ENCODE data around the gene COBLL1.
"Not testable (repeated sequence)": the region's sequence is repeated elsewhere in the genome, so short reads cannot be mapped to it uniquely, and the experiment has no call there.

Gene COBLL1, protein sequence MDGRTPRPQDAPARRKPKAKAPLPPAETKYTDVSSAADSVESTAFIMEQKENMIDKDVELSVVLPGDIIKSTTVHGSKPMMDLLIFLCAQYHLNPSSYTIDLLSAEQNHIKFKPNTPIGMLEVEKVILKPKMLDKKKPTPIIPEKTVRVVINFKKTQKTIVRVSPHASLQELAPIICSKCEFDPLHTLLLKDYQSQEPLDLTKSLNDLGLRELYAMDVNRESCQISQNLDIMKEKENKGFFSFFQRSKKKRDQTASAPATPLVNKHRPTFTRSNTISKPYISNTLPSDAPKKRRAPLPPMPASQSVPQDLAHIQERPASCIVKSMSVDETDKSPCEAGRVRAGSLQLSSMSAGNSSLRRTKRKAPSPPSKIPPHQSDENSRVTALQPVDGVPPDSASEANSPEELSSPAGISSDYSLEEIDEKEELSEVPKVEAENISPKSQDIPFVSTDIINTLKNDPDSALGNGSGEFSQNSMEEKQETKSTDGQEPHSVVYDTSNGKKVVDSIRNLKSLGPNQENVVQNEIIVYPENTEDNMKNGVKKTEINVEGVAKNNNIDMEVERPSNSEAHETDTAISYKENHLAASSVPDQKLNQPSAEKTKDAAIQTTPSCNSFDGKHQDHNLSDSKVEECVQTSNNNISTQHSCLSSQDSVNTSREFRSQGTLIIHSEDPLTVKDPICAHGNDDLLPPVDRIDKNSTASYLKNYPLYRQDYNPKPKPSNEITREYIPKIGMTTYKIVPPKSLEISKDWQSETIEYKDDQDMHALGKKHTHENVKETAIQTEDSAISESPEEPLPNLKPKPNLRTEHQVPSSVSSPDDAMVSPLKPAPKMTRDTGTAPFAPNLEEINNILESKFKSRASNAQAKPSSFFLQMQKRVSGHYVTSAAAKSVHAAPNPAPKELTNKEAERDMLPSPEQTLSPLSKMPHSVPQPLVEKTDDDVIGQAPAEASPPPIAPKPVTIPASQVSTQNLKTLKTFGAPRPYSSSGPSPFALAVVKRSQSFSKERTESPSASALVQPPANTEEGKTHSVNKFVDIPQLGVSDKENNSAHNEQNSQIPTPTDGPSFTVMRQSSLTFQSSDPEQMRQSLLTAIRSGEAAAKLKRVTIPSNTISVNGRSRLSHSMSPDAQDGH

DNA sequence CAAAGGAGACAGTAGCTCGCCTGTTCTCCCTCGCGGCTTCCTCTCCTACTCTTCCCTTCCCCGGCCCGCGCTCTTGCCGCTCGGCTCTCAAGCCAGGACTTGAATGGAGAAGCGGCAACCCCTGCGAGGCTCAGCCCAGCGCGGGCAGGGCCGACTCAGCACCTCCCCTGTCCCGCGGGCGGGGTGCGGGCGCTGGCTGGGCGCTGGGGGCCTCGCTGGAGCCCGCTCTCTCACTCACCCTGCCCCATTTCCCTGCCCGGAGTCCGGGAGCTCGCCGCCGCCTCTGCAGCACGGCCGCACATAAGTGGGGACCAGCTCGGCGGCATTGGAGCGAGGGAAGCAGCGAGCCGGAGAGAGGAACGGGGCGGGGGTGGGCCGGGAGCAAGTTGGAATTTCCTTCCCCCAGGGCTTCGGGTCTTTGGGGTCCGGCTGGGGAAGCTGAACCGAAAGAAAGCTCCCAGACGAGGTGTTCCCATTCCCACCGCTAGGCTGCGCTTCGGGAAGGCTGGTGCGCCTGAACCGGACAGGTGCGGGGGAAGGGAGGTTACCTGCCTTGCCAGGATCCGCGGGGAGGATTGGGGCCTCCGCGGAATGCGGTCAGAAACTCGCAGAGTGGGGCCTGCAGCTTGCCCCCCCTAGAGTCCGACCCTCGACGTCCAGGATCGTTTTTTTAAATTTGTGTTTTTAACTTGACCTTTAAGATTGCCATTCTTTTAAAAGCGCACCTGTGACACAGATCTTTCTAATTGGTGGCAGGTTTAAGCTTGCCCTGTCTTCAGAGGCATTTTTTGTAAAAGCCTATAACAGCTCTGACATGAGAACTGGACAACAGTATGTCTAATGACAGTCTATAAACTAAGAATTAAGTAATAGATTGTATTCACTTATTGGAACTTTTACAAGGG, at the start of gene COBLL1:
Gene COBLL1, minus strand, starts transcription at position 105 of the 905 bp plus-strand sequence. CDS start 627 bp downstream, outside the sequence.
- DNase-seq: peak; percentile 85

DNA sequence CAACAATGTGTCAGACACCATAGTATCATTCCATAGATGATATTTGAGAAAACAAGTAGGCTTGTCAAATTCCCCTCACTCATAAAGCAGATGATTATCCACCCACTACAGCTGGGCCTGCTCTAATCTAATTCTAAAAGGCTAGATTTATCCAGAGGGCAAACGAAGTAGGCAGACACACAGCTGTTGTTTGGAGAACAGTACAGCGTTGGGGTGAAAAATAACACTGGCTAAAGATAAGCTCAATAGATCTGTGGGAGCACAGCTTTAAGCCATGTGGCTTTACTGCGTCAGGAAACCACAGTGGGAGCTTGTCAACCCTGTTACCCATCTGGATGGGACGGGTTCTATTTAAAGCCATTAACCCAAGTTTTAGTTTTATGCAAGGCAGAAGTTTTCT, 48.9 kb upstream of the COBLL1 start:
- DNase-seq: no peak

DNA sequence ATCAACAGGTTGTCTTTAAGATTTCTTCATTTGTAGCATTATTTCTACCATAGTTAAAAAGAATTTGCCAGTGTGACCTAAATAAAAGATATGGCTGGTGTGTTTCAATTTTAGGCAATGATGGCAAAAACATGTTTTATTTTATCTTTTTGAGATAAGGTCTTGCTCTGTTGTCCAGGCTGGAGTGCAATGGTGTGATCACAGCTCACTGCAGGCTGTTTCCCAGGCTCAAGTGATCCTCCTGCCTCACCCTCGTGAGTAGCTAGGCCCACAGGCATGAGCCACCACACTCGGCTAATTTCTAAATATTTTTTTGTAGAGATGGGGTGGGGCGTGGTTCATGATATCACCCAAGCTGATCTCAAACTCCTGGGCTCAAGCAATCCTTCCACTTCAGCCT, 47.0 kb upstream of the COBLL1 start:
- DNase-seq: no peak

DNA sequence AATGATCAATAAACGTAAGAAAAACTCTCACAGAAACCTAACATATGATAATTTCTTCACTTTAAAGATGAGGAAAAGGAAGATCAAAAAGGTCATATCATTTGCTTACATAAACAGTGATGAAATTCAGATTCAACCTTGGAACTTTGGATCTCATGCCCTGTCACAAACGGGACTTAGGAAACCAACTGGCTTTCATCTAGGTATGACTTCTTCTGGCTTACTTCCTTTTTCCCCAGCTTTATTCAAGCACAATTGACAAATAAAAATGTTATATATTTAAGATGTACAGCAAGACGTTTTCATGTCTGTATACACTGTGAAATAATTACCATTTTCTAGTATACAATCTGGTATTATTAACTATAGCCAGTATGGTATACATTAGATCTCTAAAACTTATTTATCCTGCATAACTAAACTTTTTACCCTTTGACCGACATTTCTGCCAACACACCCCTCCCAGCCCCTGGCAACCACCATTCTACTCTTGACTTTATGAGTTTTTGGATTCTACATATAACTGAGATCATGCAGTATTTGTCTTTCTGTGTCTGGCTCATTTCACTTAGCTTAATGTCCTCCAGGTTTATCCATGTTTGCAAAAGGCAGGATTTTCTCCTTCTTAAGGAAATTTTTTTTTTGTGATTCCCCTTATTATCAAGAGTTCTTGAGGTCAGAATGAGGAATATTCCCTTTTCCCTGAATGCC, 46.0 kb upstream of the COBLL1 start:
- no peak for DNase-seq

DNA sequence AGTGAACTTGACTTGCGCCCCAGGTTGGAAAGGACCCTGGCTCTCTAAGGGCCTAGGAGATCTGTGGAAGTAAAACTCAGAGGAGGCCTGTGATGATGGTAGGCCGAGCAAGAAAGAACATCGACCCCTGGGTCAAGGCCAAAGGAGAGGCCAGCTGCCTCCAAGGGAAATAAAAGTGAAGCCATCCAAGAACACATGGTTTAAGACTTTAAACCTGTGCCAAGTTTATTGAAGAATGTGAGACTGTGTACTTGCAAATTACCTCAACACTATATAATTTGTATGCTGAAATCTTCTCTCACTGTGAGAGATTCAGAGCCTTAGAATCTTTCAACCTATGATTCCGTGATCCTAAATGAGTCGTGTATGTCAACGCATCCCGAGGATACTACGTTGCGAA, 40.7 kb upstream of the COBLL1 start:
- no peak for DNase-seq

DNA sequence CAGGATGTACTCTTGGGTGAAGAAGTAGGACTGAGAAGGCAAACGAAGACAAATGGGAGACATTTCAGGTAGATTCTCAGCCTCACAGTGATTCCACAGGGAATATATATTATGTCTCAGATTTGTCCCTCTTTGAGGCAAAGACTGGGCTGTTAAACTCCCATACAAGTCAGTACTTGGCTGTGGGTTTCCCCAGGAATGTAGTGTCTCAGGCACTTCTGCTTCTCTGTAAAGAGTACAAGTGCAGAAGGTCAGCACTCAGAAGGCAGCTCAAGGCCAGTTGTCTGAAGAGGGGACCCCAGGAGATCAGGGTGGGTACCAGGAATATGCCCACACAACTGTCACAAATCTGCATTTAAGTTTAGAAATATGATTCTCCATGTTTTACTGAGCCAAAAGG, 39.9 kb upstream of the COBLL1 start:
- DNase-seq: no peak

DNA sequence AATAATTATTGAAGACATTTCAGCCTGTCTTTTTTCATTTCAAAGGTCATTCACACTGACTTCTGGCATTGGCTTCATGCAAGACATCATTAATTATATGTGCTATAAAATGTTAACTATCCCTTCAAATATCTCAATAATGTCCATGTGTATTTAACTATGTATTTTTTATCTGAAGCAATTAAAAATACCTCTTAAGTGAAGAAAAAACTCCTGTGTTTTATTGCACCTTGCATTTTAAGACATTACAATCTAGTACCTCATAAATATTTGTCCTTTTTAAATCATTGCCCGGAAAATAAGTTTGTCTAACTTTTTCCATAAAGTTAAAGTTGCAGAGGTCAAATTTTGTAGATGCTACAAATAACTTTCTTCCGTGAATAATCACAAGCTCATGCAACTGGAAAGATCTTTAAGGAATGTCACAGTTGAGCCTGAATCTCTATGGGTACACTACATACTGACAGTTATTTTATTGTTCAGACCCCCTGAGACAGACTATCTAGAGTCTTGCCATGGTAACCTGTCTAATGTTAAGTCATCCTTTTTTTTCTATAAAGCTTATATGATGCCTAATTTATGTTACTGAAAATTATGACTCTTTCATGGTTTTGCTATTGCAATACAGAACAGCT, 38.4 kb upstream of the COBLL1 start:
- DNase-seq: no peak

DNA sequence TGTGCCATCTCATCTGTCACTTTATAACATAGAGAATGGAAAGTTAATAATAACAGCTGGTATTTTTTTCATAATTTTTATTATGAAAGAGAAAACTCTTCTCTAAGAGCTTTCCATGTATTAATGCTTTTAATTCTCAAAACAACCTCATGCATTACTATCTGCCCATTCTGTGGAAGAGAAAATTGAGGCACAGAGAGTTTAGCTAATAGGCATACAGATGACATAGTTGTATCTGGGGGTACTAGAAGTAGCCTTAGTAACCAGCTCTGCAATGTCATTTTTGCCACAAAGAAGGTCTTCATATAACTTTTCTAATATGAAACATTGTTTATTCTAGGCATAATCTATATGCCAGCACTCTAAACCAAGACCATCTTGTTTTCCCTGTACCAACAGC, 36.3 kb upstream of the COBLL1 start:
- DNase-seq: no peak

DNA sequence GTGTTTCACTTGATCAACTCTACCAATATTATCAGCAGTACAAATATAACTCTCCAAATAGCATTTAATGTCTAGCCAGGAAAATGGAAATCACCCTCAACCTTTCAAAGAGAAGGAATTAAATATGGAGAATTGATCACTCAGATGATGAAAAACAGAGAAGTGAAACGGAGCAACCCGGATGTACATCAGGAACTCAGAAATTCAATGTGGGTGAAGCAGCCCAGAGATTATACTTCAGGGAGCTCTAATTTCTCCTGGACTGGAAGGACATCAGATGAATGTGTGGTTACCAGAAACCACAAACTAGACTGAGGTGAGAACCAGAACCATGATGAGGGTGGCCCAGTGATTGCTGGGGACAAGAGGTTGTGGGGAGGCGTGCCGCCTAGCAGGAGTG, 35.5 kb upstream of the COBLL1 start:
- DNase-seq: no peak

DNA sequence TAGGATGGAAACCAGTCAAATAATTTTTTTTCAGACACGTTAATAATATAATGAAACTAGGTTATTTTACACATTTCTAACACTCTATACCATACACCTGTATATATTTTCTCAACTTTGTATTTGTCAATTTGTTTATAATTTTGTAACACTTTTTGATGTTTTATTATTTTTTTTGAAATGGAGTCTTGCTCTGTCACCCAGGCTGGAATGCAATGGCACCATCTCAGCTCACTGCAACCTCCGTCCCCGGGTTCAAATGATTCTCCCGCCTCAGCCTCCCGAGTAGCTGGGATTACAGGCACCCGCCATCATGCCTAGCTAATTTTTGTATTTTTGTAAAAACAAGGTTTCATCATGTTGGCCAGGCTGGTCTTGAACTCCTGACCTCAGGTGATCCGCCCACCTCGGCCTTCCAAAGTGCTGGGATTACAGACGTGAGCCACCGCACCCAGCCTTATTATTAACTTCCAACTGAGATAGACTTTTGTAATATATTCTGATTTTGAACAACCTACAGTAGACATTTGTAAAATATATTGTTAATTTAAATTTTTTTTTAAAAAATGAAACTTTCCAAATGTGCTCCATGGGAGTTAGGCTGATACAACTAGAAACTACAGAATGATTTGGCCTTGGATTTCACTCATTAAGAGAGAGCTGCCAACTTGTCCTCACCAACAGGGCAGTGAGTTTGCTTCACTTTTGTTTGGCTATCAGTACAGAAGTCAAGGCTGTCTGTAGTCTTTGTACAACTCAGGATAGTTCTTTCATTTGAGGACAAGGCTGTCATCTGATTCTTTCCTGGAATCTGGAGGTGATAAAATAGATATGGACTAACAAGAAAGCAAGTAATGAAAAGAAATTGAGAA, 33.9 kb upstream of the COBLL1 start:
- no peak for DNase-seq

DNA sequence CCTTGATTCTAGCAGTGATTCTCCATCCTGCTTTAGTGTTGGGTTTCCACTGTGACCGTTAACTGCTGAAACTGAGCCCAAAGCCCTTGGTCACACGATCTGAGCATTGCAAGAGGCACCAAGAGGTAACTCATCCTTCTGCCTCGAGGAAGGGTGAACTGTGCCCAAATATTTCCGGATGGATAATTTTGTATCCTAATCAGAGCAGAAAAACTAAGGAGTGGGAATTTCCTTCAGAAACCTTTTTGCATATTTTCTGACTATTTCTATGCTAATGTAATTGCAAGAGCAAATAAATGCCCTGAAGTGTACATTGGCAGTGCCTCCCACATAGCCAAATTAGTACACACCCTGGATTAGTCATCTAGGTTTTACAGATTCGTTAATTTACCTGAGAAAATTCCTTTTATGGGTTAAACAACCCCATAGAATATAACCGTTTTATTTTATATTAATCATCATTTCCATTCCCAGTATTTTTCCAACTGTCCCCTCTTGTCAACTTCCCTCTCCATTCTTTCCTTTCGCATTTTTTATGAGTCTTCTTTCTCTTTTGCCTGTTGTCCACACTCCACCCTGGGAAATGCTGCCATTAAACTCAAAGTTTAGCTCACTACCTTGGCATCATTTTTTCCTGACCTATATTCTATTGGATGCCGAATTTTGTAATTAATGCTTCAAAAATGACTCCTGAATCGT, 31.7 kb upstream of the COBLL1 start:
- DNase-seq: peak; percentile 3

DNA sequence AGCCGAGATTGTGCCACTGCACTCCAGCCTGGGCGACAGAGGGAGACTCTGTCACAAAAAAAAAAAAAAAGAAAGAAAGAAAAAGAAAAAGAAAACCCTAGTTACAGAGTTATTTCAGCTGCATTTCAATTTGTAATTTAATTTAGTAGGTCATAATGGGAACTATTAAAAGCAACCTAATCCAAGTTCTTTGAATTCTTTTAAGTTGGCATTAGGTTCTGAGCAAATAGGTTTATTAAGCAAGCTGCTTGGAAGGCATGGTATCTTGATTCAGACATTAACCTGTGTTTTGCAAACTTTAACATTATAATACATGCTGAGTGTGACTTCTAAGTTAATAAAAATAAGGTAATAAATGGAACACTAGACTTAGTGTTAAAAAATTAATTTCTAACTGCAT, 29.8 kb upstream of the COBLL1 start:
- no peak for DNase-seq

DNA sequence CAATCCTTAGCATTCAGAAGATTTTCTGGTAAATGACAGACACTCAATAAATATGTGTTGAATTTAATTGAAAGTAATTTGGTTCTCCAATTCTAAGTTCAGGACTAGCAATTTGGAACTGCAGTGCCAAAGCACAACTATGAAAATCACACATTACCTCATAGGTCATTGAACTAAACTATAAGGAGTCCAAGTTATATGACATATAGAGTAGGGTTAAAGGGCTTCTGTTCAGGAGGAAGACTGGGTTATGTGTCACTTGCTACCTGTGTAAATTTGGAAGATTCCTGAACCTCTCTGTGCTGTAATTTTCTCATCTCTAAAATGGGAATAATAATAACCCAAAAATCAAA, 27.8 kb upstream of the COBLL1 start:
- no peak for DNase-seq

DNA sequence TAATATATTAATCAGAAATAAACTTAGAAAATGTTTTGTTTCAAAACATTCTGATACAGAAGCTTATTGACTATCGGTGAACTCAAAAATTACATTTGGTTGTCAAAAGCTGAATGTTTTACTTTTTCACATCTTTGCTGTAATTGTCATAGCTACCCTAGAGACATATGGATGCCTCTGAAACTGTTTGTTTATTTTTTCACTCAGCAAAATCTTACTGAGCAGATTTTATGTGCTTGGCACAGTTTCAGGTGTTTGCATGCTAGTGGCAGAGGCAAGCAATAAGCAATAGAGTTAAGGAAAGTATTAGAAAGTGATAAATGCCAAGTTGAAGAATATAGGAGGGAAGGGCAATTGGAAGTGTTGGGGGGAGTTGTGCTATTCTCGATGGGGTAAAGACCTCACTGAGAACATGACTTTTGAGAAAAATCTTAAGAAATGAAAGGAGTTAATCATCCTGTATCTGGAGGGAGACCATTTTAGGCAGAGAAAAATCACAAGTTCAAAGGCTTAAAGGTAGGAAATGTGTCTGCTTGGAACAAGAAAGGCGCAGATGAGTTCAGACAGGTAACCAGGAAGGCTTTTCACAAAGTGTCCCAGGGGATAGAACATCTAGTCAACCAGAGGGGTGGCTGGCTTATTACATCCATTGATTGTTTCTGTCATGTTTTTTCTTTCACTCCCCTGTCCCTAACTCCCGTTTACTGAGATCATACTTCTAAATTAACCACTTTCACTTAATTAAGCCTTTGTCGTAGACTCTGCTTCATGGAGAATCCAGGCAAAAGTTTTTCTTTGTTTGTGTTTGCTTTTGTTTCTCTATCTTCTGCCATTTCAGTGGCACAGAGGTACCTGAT, 27.2 kb upstream of the COBLL1 start:
- DNase-seq: no peak

DNA sequence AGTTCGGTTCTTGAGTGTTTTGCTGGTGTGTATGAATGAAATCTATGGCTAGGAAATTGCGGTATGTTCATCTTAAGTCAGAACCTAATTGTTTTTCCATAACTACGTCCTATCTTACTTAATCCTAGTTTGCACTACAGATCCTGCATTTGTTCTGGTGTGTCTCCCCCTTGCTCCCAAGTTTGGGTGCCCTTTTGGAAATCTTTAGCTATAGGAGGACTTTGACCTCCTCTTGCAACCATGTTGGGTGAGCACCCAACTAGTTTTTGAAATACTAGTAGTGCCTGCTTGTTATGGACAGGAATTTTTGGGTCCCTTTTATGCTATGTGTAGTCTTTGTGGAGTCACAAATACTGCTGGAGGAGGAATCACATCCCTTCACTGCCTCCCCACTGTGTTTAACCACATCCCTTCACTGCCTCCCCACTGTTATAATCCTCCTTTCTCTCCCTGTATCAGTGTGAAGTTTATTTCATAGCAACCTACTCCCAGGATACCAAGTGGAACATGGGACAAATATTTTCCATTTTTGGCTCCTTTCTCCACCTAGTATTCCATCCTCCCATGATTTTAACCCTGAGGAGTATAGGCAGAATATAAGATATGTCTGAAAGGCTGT, 26.3 kb upstream of the COBLL1 start:
- no peak for DNase-seq

DNA sequence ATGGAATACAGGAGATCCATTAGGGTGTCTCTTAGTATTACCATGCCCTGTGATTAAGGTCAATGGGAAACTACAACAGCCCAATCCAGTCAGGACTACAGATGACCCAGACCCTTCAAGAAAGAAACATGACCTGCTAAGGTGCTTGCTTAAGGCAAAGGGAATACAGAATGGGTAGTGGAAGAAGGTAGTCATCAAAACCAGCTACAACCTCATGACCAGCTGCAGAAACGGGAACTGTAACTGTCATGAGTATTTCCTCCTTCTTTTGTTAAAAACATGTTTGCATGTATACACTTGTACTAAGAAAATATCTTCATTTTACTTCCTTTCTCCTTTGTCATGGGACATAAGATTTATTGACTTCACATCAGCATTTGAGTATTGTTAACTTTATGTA, 24.8 kb upstream of the COBLL1 start:
- DNase-seq: not testable (repeated sequence)

DNA sequence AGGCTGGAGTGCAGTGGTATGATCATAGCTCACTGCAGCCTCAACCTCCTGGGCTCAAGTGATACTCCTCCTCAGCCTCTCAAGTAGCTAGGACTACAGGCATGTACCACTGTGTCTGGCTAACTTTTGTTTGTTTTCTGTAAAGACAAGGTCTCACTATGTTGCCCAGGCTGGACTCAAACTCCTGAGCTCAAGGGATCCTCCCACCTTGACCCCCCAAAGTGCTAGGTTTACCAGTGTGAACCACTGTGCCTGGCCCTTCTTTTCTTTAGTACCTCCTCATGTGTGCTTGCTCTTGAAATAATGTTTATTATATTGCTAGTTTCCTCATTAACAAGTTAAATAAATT, 19.0 kb upstream of the COBLL1 start:
- no peak for DNase-seq

All from NCI-H2029 treated with DMSO at 0.1 percent for 48 hours (cell line).